ENCODE results near the gene PLIN4.
A peak's percentile ranks its signal among the peaks of the same experiment; 100 is the strongest.

PLIN4 gene

DNA sequence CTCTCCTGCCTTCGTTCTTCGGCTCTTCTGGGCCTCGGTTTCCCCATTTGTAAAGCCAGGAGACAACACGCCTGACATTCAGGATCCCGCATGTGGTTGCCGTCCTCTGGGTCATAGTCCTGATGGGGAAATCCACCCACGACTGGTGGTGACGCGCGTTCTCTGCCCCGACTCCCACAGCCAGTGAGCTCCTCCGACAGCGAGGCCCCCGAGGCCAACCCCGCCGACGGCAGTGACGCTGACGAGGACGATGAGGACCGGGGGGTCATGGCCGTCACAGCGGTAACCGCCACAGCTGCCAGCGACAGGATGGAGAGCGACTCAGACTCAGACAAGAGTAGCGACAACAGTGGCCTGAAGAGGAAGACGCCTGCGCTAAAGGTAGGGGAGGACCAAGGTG lies 29.8 kb downstream of the PLIN4 start:
- DNase-seq (ENCODE audit: low read depth) = no peak

DNA sequence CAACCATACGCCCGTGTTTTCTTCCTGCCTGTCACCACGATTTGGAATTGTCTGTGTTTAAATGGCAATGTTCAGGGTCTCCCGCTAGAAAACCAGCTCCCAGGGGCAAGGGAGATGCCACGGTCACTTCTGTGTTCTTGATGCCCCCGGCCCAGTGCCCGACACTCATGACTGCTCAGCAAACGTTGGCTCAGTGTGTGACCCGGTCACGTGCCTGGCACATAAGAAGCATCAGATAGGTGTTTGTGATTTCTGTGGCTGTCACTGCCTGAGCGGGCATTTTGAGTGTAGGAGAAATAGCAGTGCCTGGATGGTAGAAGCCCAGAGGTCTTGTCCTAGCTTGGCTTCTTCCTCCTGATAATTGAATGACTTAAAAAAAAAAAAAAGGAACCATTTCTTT lies 30.7 kb downstream of the PLIN4 start:
- no peak for DNase-seq (ENCODE audit: low read depth)

DNA sequence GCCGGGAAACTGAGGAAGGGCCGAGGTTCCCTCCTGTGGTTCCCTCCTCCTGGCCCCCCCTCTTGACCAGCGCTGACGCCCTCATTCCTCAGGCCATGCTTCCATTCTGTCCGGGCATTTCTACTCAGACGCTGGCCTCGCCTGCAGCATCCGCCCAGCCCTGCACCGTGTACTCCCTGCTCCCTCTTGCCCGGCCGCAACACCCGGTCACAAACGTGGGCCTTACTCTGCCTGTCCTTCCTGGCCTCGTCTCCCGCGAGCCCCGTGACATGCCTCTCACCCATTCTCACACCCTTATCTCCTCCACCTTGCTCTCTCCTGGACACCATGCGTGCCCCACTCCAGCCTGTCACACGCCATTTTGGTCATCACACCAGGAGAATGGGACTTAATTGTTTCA lies 34.9 kb downstream of the PLIN4 start:
- no peak for DNase-seq (ENCODE audit: low read depth)

DNA sequence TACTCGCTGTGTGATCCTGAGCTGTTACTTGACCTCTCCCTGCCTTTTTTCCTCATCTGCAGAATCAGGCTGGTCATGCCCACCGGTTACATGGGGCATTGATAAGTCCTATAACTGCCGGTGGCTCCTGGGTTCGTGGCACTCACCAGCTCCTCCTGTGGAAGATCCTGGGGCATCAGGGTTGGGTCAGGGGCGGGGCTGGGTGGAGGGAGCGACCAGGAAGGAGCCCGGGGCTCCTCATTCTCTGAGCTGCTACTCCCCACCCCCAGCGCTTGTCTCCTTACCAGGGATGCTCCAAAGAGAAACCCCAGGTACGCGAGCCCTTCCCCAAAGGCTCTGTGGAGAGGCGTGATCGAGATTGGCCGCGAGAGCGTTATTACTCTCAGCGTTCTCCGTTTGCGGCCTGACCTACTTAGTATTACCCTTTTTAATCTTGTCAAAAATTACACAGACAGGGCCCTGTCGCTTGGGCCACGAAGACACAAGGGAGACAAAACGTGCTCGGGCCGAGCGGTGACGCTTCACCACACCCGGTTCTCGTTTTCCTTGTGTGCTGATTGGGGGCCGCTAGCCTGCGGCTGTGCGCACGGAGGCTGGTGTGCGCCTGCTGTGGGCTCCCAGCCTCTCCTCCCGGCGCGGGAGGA lies 35.4 kb downstream of the PLIN4 start:
- no peak for DNase-seq (ENCODE audit: low read depth)

DNA sequence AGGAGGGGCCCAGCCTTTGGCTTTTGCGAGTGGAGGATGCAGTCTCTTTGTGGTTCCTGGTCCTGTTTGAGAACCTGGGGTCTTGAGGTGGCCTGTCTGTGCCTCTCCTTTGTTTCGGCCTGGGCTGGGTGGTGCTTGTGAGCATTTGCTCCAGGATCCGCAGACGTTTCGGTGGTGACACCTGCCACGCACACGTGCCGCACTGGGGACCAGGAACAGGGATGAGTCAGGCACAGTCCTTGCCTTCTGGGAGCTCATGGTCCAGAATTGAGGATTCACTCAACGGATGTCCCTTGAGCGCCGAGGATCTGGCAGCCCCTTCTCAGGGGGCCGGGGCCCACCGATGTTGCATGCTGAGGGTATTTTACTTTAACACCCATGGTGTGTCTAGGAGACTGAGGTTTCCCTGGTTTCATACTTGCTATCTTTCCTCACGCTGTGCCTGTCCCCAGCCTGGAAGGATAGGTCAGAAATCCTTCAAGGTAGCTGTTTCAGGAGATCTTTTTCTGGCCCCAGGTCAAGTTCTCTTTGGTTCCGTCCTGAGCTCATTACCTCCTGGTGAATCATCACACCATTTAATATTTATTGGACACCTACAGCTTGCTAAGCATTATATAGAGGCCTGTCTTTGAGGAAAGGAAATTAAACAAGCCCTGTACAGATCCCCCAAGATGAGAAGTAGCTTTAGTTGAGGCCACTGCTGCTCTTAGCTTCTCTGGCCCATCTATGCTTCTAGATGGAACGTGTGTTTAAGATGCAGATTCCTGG lies 41.1 kb downstream of the PLIN4 start:
- DNase-seq (ENCODE audit: low read depth) = no peak

DNA sequence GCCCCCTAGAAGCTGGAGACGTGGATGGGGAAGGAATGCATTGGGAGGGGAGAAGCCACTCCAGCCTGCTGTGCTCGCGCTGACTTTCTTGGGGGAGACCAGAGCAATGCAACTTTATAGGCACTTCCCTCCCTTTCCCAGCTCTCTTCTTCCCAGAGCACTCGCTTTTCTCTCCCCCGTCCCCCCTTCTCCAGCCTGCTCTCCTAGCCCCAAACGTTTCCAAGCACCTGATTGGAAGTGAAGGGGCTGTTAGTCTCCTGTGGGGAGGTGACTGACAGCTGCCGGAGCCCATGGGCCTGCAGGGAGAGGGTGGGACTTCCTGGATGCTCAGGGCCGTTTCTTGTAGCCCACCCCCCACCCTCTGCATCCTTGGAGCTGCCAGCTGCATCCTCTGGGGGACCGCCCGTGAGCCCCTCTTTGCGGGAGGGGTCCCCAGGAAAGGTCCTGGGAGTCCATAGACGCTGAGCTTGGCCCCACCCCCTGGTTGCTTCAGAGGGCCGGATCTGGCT lies 43.7 kb downstream of the PLIN4 start:
- no peak for DNase-seq (ENCODE audit: low read depth)

DNA sequence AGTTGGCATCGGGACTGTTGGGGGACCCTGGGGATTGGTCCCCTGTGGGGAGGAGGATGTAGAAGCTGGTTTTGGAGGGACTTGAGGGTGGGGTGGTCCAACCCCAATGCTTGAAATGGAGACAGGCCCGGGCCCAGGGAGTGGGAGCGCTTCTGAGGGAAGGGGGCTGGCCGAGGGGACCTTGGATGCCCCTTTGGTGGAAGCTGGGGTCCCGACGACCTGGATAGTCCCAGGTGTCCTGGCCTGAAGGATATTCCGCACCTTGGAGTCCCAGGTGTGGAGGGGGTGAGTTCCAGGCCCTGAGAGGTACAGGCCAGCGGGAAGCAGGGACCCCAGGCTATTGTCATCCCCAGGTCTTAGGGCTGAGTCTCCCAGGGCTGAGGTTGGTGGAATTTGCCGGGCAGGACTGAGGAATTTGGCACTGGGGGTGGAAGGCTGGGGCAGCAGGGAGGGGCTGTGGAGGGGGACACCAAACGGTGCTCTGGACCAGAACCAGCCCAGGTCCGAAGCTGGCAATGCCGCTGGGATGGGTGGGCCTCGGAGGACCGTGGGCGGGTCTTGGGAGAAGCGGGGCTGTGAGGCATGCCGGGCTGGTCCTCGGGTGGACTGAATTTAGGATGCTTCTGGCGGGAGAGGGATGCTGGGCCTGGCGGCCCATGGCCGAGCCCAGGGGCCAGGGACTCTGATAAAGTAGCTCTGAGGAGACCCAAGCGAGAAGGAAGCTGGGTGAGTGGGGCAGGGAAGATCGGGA lies 44.3 kb downstream of the PLIN4 start:
- DNase-seq (ENCODE audit: low read depth) = no peak

DNA sequence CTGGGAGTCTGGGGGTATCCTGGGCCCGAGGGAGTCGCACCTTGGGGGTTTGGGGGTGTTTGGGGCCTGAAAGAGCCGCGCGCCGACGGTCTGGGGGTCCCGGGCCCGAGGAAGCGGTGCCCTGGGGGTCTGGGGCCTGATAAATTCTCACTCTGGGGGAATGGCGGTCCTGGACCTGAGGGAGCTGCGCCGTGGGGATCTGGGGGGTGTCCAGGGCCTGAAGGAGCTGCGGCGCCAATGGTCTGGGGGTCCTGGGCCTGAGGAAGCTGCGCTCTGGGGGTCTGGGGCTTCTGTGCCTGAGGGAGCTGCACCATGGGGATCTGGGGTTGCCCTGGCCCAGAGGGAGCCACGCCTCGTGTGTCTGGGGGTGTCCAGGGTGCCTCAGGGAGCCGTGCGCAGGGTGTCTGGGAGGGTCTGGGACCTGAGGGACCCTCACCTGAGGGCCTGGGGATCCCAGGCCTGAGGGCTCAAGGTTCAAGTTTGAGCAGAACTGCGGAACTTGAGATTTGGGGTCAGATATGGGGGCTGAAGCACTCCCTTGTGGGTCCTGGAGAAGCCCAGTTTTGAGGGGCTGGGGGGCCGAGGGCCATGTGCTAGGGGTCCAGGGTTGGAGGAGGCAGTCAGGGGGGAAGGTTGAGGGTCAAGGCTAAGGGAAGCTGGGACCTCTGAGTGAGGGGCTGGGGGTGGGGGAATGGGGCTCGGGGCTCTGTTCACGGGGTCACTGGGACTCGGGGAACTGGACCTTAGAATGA lies 45.1 kb downstream of the PLIN4 start:
- no peak for DNase-seq (ENCODE audit: low read depth)

DNA sequence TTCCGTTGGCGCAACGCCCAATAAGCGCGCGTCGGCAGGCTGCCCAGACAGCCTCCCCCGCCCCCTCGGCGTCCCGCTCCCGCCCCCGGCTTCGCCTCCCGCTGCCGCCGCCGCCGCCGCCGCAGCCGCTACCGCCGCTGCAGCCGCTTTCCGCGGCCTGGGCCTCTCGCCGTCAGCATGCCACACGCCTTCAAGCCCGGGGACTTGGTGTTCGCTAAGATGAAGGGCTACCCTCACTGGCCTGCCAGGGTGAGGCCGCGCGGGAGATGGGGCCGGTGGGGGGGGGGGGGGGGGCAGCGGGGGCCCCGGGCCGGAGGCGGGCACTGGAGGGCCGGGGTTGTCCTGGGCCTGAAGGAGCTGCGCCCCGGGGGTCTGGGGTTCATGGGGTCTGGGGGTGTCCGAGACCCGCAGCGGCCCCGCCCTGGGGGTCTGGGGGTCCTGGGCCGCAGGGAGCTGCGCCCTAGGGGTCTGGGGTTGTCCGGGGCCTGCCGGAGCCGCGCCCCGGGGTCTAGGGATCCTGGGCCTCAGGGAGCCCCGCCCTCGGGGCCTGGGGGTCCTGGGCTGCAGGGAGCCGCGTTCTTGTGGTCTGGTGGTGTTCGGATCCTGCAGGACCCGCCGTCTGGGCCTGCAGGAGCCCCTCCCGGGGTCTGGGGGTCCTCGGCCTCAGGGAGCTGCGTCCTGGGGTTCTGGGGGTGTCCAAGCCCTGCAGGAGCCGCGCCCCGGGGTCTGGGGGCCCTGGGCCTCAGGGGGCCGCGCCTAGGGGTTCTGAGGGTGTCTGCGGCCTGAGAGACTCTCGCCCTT lies 45.9 kb downstream of the PLIN4 start, which contains the start of gene HDGFL2:
TSS of gene HDGFL2 (plus strand) at position 124 of the 801 bp plus-strand sequence. CDS start at position 178, 54 bp downstream.
- no peak for DNase-seq (ENCODE audit: low read depth)

DNA sequence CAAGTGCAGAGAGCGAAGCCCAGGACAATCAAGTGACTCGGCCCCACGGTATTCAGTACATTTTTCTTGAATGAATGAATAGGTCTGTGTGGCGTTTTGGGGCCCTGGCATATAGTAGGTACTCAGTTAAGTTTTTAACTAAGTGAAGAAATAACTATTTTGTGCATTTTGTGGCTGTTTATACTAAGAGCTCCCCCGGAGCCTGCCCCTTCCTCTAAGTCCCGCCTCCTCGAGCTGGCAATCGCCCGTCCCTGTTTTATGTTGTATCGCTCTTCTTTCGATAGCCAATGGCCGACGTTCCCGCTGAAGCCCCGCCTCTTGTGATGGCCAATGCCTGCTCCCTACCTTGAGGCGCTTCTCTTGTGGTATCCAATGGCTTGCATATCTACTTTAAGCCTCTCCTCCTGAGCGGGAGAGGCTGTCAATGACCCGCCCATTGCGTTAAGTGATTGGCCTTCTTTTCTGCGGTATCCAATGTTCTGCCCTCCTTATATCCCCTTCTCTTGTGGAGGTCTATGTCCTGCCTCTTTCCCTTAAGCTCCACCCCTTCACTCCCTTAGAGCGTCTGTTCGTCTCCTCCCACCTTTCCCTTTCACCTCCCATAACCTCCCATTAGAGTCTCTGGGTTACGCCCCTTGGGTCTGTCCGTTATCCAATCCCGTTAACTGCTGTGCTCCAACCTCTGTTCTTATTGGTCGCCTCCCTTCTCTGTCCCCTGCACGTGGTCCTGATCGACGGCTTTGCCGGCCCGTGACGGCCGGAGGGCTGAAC lies 46.7 kb downstream of the PLIN4 start:
- DNase-seq (ENCODE audit: low read depth) = peak; percentile 96

DNA sequence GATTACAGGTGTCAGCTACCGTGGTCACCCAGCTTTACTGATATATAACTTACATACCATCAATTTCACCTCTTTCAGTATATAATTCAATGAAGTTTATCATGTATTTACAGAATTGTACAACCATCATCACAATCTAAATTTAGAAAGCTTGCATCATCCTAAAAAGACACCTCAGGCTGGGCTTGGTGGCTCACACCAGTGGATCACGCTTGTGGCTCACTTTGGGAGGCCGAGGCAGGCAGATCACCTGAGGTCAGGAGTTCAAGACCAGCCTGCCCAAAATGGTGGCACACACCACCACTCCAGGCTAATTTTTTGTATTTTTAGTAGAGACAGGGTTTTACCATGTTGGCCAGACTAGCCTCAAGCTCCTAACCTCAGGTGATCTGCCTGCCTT lies 50.5 kb downstream of the PLIN4 start:
- no peak for DNase-seq (ENCODE audit: low read depth)

DNA sequence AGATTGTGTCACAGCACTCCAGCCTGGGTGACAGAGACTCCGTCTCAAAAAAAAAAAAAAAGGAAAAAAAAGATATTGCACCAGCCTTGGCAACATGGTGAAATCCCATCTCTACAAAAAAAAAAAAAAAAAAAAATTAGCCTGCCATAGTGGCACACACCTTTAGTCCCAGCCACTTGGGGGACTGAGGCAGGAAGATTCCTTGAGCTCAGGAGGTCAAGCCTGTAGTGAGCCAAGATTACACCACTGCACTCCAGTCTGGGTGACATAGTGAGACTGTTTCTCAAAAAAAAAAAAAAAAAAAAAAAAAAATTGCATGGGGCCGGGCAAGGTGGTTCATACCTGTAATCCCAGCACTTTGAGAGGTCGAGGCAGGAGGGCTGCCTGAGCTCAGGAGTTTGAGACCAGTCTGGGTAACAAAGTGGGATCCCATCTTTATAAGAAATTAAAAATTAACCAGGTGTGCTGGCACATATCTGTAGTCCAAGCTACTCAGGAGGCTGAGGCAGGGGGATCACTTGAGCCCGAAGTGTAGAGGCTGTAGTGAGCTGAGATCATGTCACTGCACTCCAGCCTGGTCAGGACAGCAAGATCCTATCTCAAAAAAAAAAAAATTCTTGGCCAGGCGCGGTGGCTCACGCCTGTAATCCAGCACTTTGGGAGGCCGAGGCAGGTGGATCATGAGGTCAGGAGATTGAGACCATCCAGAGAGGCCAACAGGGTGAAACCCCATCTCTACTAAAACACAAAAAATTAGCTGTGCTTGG lies 53.3 kb downstream of the PLIN4 start:
- DNase-seq (ENCODE audit: low read depth) = no peak

DNA sequence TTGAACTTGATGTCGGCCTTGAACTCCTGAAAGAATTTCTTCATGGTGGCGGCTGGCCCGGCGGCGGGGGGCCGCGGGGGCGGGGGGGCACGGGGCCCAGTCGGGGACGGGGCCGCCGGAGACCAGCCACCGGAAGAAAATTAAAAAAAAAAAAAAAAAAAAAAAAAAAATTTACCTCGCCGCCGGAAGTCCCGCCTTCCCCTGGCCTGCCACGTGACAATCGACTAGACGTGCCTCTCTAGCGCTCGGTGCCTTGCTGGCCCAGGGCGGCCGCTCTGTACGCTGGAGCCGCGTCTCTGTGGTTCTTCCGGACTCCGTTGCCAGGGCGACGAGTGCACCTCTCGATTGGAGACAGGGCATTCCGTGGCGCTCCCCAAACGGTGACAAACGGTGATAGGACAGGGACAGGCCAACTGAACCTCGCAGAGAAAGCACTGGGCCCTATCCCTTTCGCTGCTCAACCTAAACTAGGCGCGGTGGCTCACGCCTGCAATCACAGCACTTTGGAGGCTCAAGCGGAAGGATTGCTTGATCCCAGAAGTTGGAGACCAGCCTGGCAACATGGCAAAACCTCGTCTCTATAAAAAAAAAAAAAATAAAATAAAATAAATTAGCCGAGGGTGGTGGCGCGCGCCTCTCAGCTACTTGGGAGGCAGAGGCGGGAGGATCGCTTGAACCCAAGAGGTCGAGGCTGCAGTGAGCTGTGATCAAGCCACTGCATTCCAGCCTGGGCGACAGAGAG lies 60.5 kb downstream of the PLIN4 start, which contains the start of gene UBXN6:
TSS of gene UBXN6 (minus strand) at position 141 of the 742 bp plus-strand sequence. CDS start at position 44, 97 bp downstream.
- peak; percentile 97 for DNase-seq (ENCODE audit: low read depth)

DNA sequence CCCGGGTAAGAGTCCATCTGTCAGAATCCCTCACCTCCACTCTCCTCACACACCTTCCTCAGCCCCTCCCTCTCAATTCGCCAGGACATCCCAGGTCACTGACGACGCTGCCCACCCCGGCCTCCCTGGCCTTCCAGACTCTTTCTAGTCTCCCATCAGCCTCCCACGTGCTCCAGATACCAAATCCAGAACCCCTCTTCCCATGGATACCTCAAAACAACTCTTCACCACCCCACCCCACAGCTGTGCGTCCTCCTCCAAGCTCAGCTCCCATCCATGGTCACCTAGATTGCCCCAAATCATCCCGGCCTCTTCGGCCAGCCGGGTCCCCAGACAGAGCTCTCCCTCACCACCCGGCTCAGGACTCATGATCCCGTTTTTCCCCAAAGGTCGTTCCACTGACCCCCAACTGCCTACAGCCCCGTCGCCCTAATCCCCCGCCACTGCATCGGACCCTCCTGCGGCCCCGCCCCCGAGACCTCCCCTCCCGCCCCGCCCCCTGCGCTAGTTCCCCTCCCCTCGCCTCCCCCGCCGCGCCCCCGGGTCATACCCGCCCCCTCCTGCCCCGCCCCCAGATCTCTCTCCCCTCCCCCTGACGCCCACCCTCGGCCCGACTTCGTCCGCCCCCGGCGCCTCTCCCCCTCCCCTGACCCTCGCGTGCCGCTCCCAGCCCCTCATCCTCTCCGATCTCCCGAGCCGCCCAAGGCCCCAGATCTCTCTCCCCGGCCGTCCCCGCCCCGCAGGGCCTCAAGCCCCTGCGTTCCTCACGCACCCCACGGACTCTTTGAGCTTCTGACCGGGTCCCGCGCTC lies 61.2 kb downstream of the PLIN4 start:
- DNase-seq (ENCODE audit: low read depth) = peak; percentile 20

DNA sequence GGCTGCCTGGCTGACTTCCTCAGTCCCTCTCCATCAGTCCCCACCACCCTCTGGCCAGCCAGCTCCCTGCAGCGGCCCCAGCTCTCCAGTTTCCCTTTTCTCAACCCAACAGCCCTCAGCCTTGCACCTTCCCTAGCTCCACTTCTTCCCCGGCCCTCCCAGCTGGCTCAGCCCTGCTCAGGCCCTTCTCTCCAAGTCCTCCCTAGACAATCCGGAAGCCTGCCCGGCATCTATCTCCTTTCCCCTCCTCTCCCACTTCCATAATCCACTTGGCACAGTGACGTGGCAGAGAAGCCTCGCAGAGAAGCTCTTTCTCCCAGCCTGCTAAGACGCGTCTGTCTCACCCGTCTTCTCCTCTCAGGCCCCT lies 61.8 kb downstream of the PLIN4 start:
- DNase-seq (ENCODE audit: low read depth) = no peak

DNA sequence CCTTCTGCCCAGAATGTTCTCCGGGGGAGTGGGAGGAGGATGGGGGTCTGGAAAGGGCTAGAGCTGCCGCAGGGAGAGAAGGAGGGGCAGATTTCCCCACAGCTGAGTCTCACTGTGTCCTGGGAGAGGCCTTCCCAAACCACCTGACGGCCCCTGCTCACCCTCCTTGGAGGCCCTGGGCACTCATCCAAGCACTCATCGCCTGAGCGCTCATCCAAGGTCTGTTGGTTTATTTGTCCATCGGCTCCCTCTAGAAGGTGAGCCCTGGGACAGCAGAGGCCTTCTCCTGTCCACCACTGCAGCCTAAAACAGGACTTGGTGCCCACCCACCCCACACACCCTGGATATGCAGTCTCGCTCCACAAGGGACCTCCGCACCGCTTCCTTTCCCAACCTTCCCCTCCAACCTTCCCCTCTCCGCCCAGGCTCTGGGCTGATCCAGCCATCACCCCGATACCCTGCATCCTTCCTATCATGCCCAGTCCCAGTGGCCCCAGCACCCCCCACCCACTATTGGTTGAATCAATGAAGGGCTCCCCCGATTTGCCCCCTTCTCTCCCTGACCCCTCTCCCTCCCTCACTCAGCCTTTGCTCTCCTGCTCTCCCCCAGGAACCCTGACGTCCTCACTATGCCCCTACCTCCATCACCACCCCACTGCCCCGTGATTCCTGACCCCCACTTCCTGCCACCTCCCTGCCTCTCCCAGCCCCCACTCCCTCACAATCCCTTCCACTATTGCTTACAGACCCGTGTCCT lies 62.4 kb downstream of the PLIN4 start:
- DNase-seq (ENCODE audit: low read depth) = no peak
